WERI-Rb-1 (cell line): ENCODE data around the gene WFDC5.
"Not testable (repeated sequence)": the region's sequence is repeated elsewhere in the genome, so short reads cannot be mapped to it uniquely, and the experiment has no call there.

Experiments used
- DNase-seq: peaks from one replicate; pipeline ENCODE4 v3.0.0-alpha.2; 2020
- H3K27ac ChIP-seq: fragments of 250-450 bp; sonication (Bioruptor Pico); 2 replicates; pipeline ENCODE4 v1.5.1; 2020; ENCODE audit warnings: mild to moderate bottlenecking, moderate library complexity
- H3K27me3 ChIP-seq: fragments of 250-450 bp; sonication (Bioruptor Pico); 2 replicates; pipeline ENCODE4 v1.5.1; 2021; ENCODE audit warnings: mild to moderate bottlenecking, low read depth, moderate library complexity; ENCODE audit not compliant: insufficient read depth, severe bottlenecking
- H3K36me3 ChIP-seq: fragments of 250-450 bp; sonication (Bioruptor Pico); 2 replicates; pipeline ENCODE4 v1.5.1; 2020; ENCODE audit warnings: mild to moderate bottlenecking, moderate library complexity
- H3K4me3 ChIP-seq: 2 replicates; pipeline ENCODE4 v1.5.1; 2011; ENCODE audit warnings: low read depth, mild to moderate bottlenecking, control low read depth, low read length
- H3K9me3 ChIP-seq: fragments of 250-450 bp; sonication (Bioruptor Pico); 2 replicates; pipeline ENCODE4 v1.5.1; 2021; ENCODE audit warnings: mild to moderate bottlenecking, moderate library complexity; ENCODE audit not compliant: severe bottlenecking
- CTCF ChIP-seq: IDR thresholded peaks from 2 replicates; pipeline ENCODE4 v1.5.1; 2011; ENCODE audit warnings: low read depth, mild to moderate bottlenecking, control low read depth, inconsistent platforms, low read length

WFDC5 gene

GRCh38 chr20:45114465-45115385 lies at the start of gene WFDC5:
Gene WFDC5, minus strand, starts transcription at chr20:45115174. Its CDS starts 91 bp downstream, at chr20:45115083.
- no peak within 1 kb of the TSS for H3K27ac ChIP-seq
- H3K9me3 ChIP-seq = no peaks in the 10 kb centered on the region
- H3K27me3 ChIP-seq = no peaks in the 10 kb centered on the region
- H3K4me3 ChIP-seq = no peak within 1 kb of the TSS
- no peaks in the 10 kb centered on the region for H3K36me3 ChIP-seq
- DNase-seq = no peak
- TF ChIP-seq CTCF = no peak

GRCh38 chr20:45163083-45163803 lies 48.3 kb upstream of the WFDC5 start:
- TF ChIP-seq CTCF = no peak
- Histone ChIP-seq H3K27ac (no peak overlapping the region), H3K36me3 (no peaks in the 10 kb centered on the region), H3K9me3 (peaks cover 8% of the 10 kb centered on the region), H3K4me3 (no peak overlapping the region), H3K27me3 (no peaks in the 10 kb centered on the region)
- no peak for DNase-seq

- no peak for DNase-seq
- Histone ChIP-seq H3K4me3 (no peak overlapping the region), H3K27ac (no peak overlapping the region), H3K36me3 (no peaks in the 10 kb centered on the region), H3K9me3 (peaks cover 3% of the 10 kb centered on the region), H3K27me3 (no peaks in the 10 kb centered on the region)
- no peak for TF ChIP-seq CTCF
These were observed 43.0 kb upstream of the WFDC5 start for GRCh38 chr20:45157962-45158361.

GRCh38 chr20:45156713-45157112 lies 41.7 kb upstream of the WFDC5 start:
- H3K9me3 ChIP-seq = peaks cover 3% of the 10 kb centered on the region
- H3K4me3 ChIP-seq = no peak overlapping the region
- no peaks in the 10 kb centered on the region for H3K36me3 ChIP-seq
- H3K27me3 ChIP-seq = no peaks in the 10 kb centered on the region
- no peak for DNase-seq
- no peak overlapping the region for H3K27ac ChIP-seq
- no peak for TF ChIP-seq CTCF

- H3K4me3 ChIP-seq, H3K9me3 ChIP-seq, H3K36me3 ChIP-seq, DNase-seq, H3K27me3 ChIP-seq, H3K27ac ChIP-seq: not testable (repeated sequence)
These were observed 39.8 kb upstream of the WFDC5 start for GRCh38 chr20:45154794-45155193.

- Histone ChIP-seq H3K36me3 (no peaks in the 10 kb centered on the region), H3K27me3 (no peaks in the 10 kb centered on the region), H3K27ac (no peak overlapping the region), H3K9me3 (peaks cover 3% of the 10 kb centered on the region), H3K4me3 (no peak overlapping the region)
- peak; percentile 45 for TF ChIP-seq CTCF
- no peak for DNase-seq
These were observed 39.2 kb upstream of the WFDC5 start for GRCh38 chr20:45154183-45154582.
